GM18519 (cell line): ENCODE measurements around the gene USP5.
"Not testable (repeated sequence)": the region's sequence is repeated elsewhere in the genome, so short reads cannot be mapped to it uniquely, and the experiment has no call there.

ENCODE experiments used
- ATAC-seq: cut with Tn5 transposase; IDR thresholded peaks from one replicate; pipeline ENCODE4 v1.9.1; 2021; ENCODE audit warnings: mild to moderate bottlenecking, moderate library complexity; ENCODE audit not compliant: unreplicated experiment, low FRiP score

Gene USP5

GRCh38 chr12:6883252-6883651 lies 31.3 kb downstream of the USP5 start:
- ATAC-seq: no peak

GRCh38 chr12:6883683-6884082 lies 31.7 kb downstream of the USP5 start:
- no peak for ATAC-seq

GRCh38 chr12:6884539-6884938 lies 32.6 kb downstream of the USP5 start:
- no peak for ATAC-seq

GRCh38 chr12:6886206-6886999 lies 34.5 kb downstream of the USP5 start:
- not testable (repeated sequence) for ATAC-seq

- no peak for ATAC-seq
Measured at GRCh38 chr12:6887460-6887859, 35.5 kb downstream of the USP5 start.

- ATAC-seq: no peak
Measured at GRCh38 chr12:6888360-6888759, 36.4 kb downstream of the USP5 start.

GRCh38 chr12:6888794-6889193 lies 36.8 kb downstream of the USP5 start:
- ATAC-seq: not testable (repeated sequence)

GRCh38 chr12:6889775-6890573 lies 38.0 kb downstream of the USP5 start:
- ATAC-seq: not testable (repeated sequence)

GRCh38 chr12:6890789-6891645 lies 39.1 kb downstream of the USP5 start:
- peak; percentile 88 for ATAC-seq

- no peak for ATAC-seq
Measured at GRCh38 chr12:6891646-6892001, 39.7 kb downstream of the USP5 start.

GRCh38 chr12:6892683-6893082 lies 40.7 kb downstream of the USP5 start:
- ATAC-seq: not testable (repeated sequence)

- ATAC-seq: no peak
Measured at GRCh38 chr12:6894321-6894720, 42.4 kb downstream of the USP5 start.

- no peak for ATAC-seq
Measured at GRCh38 chr12:6896846-6897435, 45.0 kb downstream of the USP5 start.

GRCh38 chr12:6899427-6899826 lies 47.5 kb downstream of the USP5 start:
- ATAC-seq: no peak

GRCh38 chr12:6899837-6900519 lies 48.0 kb downstream of the USP5 start:
- ATAC-seq: no peak

- ATAC-seq: no peak
Measured at GRCh38 chr12:6902448-6902847, 50.5 kb downstream of the USP5 start.

GRCh38 chr12:6903722-6904121 lies 51.8 kb downstream of the USP5 start:
- no peak for ATAC-seq

GRCh38 chr12:6904280-6905276 lies 52.6 kb downstream of the USP5 start, which contains the start of gene LRRC23:
Gene LRRC23 (plus strand): TSS chr12:6904822. CDS start chr12:6905634, 812 bp downstream.
- peak; percentile 71 for ATAC-seq
